GM21515 (cell line): ENCODE data around the gene POLR1D.
"Not testable (repeated sequence)": the region's sequence is repeated elsewhere in the genome, so short reads cannot be mapped to it uniquely, and the experiment has no call there.

ENCODE experiments used
- ATAC-seq: cut with Tn5 transposase; IDR thresholded peaks from one replicate; pipeline ENCODE4 v1.9.1; 2021; ENCODE audit not compliant: unreplicated experiment

Gene POLR1D

DNA sequence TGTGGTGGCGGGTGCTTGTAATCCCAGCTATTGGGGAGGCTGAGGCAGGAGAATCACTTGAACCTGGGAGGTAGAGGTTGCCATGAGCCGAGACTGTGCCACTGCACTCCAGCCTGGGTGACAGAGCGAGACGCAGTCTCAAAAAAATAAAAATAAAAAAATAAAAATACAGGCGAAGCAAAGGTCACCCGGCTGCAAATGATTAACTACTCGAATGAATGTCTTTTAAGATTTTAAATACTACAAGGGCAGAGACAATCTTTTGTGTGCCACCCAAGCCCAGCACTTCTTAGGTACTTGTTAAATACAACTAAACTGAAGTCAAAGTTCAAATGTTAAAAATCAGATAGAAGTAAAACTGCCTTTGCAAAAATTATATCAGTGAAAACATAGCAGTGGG lies 8.1 kb upstream of the POLR1D start:
- ATAC-seq: no peak

DNA sequence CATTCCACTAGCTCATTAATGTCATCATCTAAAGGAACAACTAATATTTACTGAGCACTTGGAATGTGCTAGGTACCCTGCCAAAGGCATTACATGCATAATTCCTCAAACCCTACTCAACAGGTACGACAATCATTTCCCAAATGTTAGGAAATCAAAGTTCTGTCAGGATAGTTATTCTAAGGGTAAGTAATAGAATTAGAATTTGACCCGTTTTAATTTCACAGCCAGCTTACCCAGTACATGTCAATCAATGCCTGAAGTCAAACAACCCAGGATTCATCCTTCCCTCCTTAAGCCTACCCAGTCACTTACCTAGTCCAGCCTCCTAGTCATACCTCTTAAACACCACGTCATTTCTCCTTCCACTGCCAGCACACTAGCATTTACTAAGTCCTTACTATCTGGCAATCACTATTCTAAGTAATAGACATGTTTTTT lies 3.8 kb upstream of the POLR1D start:
- ATAC-seq: no peak

DNA sequence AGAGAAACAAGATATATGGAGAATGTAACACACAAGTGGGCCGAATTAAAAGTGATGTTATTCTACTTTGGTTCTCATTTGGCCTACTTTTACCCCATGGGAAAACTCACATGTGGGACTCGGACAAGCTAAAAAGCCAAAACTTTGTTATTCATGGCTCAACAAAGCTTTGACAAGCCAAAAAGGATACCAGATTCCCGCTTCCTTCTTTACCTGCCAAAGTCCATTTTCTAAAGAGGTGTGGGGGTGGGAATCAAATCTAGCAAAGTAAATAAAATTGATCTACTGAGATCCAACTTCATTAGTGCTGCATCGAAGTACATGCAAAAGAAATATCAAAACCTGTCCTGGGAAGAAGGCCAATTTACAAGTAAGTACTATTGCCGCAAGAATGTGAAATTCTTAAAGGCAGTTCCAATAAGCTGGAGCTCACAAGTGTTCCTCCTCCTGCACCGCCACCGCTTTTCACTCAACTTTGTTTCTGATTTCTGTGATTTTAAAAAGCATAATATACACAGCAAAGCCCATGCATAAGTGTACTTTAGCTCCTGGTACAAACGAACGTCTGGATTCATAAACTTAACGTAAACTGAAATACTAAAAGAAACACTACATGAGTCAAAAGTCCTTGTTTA lies 2.5 kb upstream of the POLR1D start:
- no peak for ATAC-seq

DNA sequence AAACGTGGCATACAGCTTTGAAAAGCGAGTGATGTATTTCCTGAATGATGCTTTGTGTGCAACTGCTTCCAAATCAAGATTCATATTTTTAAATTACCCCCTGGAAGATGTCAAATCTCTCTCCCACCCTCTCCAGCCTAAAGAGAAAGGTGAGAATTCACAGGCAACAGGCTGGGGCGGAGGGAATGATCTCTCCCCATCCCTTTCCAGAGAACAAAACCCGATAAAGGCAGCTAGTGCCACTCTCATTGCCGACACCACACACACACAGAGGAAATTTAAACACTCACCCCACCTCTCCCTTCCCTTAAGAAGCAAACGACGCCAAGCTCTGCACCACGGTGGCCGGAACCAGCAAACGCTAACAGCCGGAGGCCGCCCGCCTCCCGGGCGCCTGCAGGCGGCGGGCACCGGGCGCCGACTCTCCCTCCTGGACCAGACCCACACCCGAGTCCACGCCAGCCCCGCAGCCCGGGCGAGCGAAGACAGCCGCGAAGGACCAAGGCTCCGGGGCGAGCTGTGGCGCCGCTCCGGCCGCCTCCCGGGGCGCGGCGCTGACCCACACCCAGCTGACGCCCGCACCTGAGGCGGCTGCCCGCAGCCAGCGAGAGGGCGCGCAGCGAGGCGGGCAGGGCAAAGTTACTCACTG lies 1.8 kb upstream of the POLR1D start:
- ATAC-seq: peak; percentile 34

DNA sequence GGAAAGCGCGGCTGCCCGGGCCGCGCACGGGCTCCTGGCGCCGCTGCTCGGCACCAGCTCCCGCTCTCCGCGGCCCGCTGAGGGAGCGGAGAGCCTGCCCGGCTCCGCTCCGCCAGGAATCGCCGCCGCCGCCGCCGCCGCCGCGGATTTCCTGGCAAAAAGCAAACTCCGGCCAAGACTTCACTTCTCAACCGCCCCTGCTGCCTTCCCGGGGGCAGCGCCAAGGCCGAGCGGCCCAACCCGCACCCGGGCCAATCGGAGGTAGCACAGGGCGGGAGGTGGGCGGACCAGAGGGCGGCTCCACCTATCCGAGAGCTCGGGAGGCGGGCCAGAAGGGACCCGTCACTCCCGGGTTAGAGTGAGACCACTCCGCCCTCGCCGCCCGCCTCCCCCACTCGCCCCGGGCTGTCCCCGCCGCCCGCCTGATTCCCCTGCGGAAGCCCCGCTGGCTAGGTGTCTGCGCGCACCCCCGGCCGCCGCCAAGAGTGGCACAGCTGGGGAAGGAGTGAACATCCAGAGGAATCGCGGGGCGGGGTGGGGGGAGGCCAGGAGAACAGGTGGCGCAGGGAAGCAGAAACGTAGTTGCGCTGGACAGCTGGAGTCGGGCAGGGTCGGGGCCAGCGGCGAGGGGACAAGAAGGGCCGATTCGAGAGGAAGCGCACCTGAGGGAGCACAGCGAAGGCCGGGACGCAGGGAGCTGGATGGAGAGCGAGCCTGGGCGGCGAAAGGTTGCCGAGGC lies 1.1 kb upstream of the POLR1D start, which contains the start of gene LNX2:
LNX2 (minus strand) TSS at position 153 of the 739 bp plus-strand sequence. CDS start 38,826 bp downstream, outside the sequence.
- ATAC-seq: peak; percentile 89

DNA sequence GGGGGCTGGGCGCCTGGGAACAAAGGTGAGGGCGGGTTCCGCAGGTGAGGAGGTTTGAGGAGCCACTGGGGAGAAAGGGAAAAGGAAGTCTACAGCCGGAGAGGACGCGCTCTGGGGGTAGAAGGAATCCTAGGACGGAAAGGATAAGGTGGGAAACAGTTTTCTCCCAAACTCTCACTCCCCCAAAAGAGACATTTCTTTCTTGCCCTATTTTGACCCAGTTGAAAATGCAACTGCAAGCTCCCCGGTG lies 651 bp upstream of the POLR1D start:
- no peak for ATAC-seq

DNA sequence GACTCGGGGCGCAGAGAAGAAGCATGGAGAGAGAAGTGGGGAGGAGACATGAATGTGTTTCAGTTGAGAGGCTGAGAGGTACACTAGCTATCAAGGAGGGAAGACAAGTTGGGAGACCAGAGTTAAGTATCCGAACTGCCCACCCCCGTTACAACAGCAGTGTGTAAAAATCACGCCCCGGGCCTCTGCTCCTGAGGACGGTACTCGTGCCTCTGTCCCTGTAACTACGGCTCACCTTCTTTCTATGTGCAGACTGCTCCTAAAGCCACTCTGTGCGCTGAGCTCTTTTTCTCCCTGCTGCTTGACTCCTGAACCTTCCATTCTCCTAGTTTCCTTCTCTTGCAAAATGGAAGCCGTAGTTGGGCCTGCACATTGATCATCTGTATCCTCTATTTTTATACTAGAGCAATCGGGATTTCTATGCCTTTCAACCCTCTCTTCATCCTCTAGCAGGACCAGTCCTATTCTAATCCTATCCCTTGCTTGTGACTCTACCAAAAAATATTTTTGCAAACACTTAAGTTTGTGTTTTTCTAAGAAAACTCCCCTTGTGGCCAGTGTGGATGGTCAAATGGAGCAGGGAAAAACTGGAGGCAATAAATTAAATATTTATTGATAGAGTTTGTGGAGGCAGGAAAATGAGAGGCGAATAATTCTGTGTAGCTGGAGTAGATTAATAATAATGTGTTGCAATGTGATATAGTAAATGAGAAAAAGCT lies 569 bp downstream of the POLR1D start:
- no peak for ATAC-seq

DNA sequence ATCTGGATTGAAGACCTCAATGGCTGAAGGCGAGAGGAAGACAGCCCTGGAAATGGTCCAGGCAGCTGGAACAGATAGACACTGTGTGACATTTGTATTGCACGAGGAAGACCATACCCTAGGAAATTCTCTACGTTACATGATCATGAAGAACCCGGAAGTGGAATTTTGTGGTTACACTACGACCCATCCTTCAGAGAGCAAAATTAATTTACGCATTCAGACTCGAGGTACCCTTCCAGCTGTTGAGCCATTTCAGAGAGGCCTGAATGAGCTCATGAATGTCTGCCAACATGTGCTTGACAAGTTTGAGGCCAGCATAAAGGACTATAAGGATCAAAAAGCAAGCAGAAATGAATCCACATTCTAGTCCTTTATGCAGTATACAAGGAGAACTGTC lies 1.2 kb downstream of the POLR1D start:
- ATAC-seq: no peak

DNA sequence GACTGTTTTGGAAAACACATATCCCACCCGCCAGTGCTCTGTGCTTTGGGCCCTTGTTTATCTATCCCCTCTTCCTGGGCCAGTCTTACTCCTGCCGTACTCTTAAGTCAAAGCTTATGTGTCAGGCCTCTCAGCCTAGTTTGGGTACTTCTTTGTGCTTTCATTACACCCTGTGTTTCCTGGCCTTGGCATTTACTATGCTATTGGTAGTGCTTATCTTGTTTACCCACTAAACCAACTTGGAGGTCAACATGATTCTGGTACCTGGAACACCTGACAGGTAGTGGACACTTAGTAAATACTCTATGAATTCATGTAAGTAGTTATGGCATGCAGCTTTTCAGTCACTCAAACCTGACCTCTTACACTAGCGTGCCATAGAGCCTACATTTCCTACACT lies 2.4 kb downstream of the POLR1D start:
- ATAC-seq: no peak

DNA sequence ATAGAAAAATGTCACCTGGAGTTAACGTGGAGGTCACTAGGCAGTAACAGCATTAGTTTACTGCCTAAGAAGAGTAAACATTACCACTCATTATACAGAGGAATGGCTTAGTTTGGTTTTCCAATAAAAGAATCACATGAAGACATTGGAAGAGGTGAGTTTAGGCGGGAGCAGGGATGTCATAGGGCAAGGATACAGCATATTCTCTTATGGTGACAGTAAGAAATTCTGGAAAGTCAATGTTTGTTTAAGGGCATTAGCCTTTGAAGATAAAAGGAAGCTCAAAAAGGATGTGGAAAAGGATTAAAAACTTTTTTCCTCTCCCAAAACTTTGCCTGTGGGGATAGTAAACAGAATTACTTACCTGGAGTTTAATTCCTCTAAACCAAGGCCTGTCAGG lies 4.1 kb downstream of the POLR1D start:
- no peak for ATAC-seq

DNA sequence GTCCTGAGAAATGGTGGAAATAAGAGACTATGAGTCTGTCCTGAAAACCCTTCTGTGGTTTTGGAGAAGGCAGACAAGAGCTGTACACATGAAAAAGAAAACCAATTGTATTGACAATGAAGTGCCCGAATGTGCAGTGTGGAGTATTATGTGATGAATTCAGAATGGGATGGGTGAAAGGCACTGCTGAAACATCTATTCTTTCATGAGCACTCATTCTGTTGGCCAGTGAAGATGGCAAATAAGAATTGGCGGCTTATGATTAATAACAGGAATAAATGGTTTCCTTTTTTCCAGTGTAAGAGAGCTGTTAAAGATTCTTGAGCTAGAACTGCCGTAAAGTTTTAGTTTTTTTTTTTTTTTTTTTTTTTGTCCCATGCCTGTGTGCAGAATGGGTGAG lies 5.7 kb downstream of the POLR1D start:
- no peak for ATAC-seq

DNA sequence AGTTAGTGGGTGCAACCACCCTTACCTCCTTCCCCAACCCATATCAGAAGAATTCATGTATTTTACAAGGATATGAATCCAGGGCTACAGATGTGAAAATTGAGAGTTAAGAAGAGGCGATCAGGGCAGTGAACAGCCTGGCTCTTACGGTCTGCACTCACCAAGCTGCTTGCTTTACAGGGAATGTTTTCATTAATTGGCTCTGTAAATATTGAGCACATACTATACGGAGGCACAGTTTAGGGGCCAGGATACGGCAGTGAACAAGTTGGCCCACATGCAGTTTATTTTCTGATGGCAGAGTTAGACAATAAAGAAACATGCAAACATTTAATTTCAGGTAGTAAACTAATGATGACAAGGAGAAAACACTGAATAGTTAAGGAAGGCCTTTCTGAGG lies 6.4 kb downstream of the POLR1D start:
- no peak for ATAC-seq

DNA sequence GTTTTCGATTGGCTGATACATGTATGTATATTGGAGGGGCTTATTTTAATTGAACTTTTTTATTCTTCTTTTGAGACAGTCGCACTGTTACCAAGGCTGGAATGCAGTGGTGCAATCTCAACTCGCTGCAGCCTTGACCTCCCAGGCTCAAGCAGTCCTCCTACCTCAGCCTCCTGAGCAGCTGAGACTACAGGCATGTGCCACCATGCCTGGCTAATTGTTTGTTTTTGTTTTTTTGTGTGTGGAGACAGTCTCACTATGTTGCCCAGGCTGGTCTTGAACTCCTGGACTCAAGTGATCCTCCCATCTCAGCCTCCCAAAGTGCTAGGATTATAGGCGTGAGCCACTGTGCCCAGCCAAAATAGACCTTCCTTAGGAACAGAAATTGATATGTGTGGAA lies 7.1 kb downstream of the POLR1D start:
- ATAC-seq: not testable (repeated sequence)

DNA sequence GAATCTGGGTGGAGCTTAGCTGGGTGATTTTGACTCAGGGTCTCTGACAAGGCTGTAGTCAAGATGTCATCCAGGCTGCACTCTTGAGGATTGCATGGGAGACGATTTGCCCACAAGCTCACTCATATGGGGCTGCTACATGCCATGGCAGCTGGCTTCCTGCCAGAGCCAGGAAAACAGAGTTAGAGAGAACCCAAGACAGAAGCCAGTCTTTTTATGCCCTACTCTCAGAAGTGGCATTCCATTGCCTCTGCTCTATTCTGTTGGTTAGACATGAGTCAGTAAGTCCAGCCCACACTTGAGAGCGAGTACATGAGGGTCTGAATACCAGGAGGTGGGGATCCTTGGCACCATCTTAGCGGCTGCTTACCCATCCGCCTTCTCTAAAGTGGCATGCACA lies 9.5 kb downstream of the POLR1D start:
- ATAC-seq: no peak

DNA sequence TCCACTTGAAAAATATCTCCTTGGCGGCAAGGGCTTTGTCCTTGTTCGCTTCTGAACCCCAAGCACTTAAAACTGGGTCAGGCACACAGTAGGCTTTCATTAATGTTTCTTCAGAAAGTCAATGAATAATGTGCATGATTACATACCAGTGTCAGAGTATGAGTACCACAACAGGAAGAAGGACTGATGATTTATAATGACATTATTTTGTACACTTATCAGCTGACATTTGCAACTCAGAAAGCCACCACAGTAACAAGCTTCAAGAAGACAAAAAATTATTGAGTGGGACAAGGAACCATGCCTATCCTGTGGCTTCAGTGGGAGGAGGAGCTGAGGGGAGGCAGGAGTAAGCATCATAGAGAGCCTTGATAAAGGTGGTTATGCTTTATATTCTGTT lies 10.0 kb downstream of the POLR1D start:
- ATAC-seq: no peak

DNA sequence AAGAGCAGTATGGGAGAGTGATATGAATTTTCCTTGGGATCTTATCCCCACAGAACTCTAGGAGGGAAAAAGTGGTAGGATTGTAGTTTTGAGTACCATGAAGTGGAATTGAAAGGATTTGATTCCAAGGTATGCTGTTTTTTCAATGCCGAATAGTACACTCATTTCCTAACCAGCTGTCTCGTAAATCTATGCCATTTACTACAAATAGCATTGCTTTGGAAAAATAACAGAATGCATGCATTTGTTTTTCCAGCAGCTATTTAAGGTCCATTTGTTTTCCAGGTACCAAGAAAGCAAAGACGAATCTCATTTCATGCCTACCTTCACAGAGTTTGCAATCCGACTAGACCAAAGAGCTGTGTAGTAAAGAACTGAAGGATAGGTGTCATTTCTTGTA lies 10.5 kb downstream of the POLR1D start:
- no peak for ATAC-seq

DNA sequence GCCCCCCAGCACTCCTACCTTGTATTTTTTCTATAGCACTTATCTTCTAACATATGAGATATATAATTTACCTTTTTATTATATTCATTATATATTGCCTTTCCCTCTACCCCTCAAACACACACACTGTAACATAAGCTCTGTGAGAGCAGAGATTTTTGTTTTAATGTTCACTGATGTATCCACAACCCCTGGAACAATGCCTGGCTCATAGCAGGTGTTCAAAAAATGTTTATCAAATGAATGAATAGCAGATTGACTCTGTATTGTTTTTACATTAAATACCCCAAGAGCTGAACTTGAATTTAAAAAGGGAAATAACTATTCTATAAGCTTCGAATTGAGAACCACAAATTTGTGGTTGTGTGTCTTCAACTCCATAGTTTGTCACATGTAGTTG lies 11.0 kb downstream of the POLR1D start:
- no peak for ATAC-seq

DNA sequence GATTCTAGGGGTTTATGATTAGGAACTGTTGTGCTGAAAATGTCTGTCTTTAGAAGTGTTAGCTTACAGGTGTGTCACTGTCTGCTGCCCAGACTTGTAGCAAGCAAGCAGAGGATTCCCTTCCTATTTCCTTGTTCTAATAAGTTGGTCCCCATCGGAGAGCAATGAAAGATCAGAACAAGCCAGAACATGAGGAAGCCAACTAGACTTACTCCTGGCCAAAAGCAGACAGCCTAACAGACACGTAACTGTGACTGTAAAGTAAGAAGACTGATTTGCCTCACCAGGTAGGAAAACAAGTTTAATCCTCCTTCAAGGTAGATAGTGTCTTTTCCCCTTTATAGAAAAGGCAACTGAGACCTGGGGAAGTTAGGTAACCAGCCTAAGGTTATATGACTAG lies 12.5 kb downstream of the POLR1D start:
- ATAC-seq: no peak

DNA sequence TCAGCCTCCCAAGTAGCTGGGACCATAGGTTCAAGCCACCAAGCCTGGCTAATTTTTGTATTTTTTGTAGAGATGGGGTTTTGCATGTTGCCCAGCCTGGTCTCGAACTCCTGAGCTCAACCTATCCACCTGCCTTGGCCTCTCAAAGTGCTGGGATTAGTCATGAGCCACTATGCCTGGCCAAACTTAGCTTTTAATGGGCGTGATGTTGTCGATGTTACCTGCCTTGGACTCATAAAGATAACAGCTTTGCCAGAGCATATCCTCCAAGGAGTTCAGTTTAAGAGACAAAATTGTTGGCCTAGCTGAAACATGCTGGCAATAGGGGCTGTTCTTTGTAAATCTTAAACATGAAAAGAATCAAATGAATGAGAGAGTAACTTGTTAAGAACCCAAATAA lies 13.1 kb downstream of the POLR1D start:
- no peak for ATAC-seq

DNA sequence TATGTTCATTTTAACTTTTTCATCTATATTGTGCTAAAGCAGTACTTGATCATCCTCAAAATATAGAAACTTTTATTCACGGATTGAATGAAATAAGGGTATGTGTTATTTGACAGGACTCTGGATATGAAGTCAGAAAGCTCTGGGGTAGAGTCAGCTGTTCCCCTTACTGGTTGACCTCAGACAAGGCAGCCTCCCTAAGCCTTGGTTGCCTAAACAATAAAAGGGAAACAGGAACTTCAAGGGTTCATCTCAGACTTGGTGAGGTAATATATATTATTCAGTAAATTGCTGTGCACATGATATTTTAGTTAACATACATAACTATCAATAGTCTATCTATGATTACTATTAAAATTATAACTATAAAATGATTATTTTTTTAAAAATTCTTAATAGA lies 13.6 kb downstream of the POLR1D start:
- no peak for ATAC-seq

DNA sequence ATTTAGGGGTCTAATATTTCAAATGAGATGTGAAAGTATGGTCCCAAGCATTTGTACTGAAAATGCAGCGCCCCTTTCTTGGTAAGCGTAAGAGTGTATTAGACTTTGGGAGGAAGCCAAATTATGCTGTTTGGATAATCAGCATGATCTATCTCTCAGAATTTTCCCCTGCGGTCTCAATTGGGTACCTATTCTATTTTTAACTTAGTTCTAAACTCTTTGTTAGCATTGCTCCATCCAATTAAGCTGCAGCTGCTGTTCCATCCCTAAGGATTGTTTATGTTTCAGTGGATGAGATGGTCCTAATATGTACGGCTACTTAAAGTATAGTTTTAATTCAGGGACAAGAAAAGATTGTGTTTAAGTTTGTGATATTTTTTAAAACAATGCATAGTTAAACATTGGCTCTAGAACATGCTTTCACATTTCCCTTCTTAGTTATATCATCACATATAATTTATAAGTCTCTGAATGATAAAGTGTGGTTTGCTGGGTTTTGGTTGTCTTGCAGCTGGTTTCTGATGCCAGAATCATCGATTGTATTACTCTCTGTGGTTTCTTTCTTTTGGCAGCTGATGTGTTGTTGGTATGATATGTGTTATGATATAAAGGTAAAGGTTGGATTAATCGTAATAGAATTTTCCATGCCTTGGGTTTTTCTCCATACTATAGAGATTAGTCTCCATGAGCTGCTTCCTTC lies 15.0 kb downstream of the POLR1D start:
- ATAC-seq: no peak
